ENCODE results near the gene SH2D4B. TPM values are rescaled to one million over a fixed set of nuclear protein-coding genes. Genes with fewer than 3 reads are reported as not detected.

The SH2D4B gene
- total and polyA plus RNA-seq, 10 of the 15 experiments (the other 5 are each of a cell fraction or from before 2014, with no cell fraction given) = 0.04 to 0.21 (median 0.13) TPM; not detected in 5

- TF ChIP-seq ZNF274 (IDR thresholded peaks at IDR 0.05; ENCODE audit: insufficient read depth, insufficient read length) = no peak
- TF ChIP-seq STAT1 (conservative IDR thresholded peaks at IDR 0.05) = no peak
- TF ChIP-seq, protein P1, sequence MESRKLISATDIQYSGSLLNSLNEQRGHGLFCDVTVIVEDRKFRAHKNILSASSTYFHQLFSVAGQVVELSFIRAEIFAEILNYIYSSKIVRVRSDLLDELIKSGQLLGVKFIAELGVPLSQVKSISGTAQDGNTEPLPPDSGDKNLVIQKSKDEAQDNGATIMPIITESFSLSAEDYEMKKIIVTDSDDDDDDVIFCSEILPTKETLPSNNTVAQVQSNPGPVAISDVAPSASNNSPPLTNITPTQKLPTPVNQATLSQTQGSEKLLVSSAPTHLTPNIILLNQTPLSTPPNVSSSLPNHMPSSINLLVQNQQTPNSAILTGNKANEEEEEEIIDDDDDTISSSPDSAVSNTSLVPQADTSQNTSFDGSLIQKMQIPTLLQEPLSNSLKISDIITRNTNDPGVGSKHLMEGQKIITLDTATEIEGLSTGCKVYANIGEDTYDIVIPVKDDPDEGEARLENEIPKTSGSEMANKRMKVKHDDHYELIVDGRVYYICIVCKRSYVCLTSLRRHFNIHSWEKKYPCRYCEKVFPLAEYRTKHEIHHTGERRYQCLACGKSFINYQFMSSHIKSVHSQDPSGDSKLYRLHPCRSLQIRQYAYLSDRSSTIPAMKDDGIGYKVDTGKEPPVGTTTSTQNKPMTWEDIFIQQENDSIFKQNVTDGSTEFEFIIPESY (IDR thresholded peaks at IDR 0.05) = no peak
- TF ChIP-seq FOXK2 (IDR thresholded peaks at IDR 0.05) = no peak
- TF ChIP-seq, protein P2, sequence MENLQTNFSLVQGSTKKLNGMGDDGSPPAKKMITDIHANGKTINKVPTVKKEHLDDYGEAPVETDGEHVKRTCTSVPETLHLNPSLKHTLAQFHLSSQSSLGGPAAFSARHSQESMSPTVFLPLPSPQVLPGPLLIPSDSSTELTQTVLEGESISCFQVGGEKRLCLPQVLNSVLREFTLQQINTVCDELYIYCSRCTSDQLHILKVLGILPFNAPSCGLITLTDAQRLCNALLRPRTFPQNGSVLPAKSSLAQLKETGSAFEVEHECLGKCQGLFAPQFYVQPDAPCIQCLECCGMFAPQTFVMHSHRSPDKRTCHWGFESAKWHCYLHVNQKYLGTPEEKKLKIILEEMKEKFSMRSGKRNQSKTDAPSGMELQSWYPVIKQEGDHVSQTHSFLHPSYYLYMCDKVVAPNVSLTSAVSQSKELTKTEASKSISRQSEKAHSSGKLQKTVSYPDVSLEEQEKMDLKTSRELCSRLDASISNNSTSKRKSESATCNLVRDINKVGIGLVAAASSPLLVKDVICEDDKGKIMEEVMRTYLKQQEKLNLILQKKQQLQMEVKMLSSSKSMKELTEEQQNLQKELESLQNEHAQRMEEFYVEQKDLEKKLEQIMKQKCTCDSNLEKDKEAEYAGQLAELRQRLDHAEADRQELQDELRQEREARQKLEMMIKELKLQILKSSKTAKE (IDR thresholded peaks at IDR 0.05; ENCODE audit: low read depth, poor library complexity, severe bottlenecking) = no peak
- TF ChIP-seq, protein P3, sequence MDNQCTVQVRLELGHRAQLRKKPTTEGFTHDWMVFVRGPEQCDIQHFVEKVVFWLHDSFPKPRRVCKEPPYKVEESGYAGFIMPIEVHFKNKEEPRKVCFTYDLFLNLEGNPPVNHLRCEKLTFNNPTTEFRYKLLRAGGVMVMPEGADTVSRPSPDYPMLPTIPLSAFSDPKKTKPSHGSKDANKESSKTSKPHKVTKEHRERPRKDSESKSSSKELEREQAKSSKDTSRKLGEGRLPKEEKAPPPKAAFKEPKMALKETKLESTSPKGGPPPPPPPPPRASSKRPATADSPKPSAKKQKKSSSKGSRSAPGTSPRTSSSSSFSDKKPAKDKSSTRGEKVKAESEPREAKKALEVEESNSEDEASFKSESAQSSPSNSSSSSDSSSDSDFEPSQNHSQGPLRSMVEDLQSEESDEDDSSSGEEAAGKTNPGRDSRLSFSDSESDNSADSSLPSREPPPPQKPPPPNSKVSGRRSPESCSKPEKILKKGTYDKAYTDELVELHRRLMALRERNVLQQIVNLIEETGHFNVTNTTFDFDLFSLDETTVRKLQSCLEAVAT (IDR thresholded peaks at IDR 0.05) = peak; percentile 13; the same call in 1 of the 2 replicates
- TF ChIP-seq RB1 (IDR thresholded peaks at IDR 0.05; ENCODE audit: borderline replicate concordance) = no peak
- no peak for TF ChIP-seq ZNF622 (IDR thresholded peaks at IDR 0.05)
- no peak for TF ChIP-seq USF2 (IDR thresholded peaks at IDR 0.05; ENCODE audit: borderline replicate concordance, low read depth, low read length)
- no peak for TF ChIP-seq PAX5 (IDR thresholded peaks at IDR 0.05; ENCODE audit: borderline replicate concordance, low read depth, low read length)
- peak; percentile 51; the same call in 1 of the 2 replicates for TF ChIP-seq PML (IDR thresholded peaks at IDR 0.05; ENCODE audit: low read length)
- no peak for TF ChIP-seq CHD1 (IDR thresholded peaks at IDR 0.05; ENCODE audit: low read depth, low read length)
- peak; percentile 48; the same call in 1 of the 2 replicates for TF ChIP-seq POLR2AphosphoS2 (IDR thresholded peaks at IDR 0.05; ENCODE audit: low read depth, low read length)
- no peak for TF ChIP-seq TCF12 (IDR thresholded peaks at IDR 0.05; ENCODE audit: low read depth, low read length)
- TF ChIP-seq TARDBP (IDR thresholded peaks at IDR 0.05; ENCODE audit: borderline replicate concordance) = no peak
- TF ChIP-seq CREB1 (IDR thresholded peaks at IDR 0.05; ENCODE audit: low read depth) = 0 out of 2 replicates have a peak, but pooled peaks have one; percentile 16
- peak in 1 of 2 experiments; percentile 60; a peak in 2 of 4 replicates for TF ChIP-seq BHLHE40 (IDR thresholded peaks at IDR 0.05; ENCODE audit: borderline replicate concordance in 1 of 2, low read depth in 2 of 2, low read length in 1 of 2)
- no peak for TF ChIP-seq SPI1 (IDR thresholded peaks at IDR 0.05; ENCODE audit: borderline replicate concordance, insufficient read depth, low read depth, low read length)
- no peak for TF ChIP-seq MEF2A (IDR thresholded peaks at IDR 0.05; ENCODE audit: insufficient read depth, low read depth, low read length)
- TF ChIP-seq BCL11A (IDR thresholded peaks at IDR 0.05; ENCODE audit: low read depth, low read length) = no peak
- no peak for TF ChIP-seq IRF4 (IDR thresholded peaks at IDR 0.05; ENCODE audit: low read depth, low read length)
- peak; percentile 85 for TF ChIP-seq MEF2B (IDR thresholded peaks at IDR 0.05; ENCODE audit: partially characterized antibody, poor library complexity, severe bottlenecking)
- TF ChIP-seq, protein P4, sequence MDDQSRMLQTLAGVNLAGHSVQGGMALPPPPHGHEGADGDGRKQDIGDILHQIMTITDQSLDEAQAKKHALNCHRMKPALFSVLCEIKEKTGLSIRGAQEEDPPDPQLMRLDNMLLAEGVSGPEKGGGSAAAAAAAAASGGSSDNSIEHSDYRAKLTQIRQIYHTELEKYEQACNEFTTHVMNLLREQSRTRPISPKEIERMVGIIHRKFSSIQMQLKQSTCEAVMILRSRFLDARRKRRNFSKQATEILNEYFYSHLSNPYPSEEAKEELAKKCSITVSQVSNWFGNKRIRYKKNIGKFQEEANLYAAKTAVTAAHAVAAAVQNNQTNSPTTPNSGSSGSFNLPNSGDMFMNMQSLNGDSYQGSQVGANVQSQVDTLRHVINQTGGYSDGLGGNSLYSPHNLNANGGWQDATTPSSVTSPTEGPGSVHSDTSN (IDR thresholded peaks at IDR 0.05; ENCODE audit: insufficient replicate concordance, low read depth, low read length) = peak; percentile 27
- no peak for TF ChIP-seq NR2C1 (IDR thresholded peaks at IDR 0.05)
Measured at GRCh38 chr10:80535671-80536360, 1.9 kb upstream of the SH2D4B start (continued).
